ENCODE measurements around the gene ADH7. TPM values are rescaled to one million over a fixed set of nuclear protein-coding genes. Genes with fewer than 3 reads are reported as not detected.

Gene ADH7
- total and polyA plus RNA-seq, 3 experiments from 2014 or later = not detected

DNA sequence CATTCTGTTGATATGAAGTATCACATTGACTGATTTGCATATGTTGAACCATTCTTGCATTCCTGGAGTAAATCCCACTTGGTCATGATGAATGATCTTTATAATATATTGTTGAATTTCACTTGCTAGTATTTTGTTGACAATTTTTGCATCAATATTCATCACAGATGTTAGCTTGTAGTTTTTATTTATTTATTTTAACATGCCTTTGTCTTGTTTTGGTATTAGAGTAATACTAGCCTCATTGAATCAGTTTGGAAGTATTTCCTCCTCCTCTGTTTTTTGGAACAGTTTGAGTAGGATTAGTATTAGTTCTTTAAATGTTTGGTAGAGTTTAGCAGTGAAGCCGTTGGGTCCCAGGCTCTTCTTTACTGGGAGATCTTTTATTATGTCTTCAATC is 68.7 kb downstream of the ADH7 start:
- Mint-ChIP-seq H3K4me1 (no peaks in the 10 kb centered on the region), H3K4me3 (no peak overlapping the region), H3K9me3 (peaks cover 0 to 7% (median 3%) of the 10 kb centered on the region in 5 donors), H3K27ac (no peak overlapping the region), H3K27me3 (peaks cover 18 to 35% of the 10 kb centered on the region in 2 donors), H3K36me3 (no peaks in the 10 kb centered on the region)
- H3K4me1 ChIP-seq (ENCODE audit: insufficient read depth, low read length) = no peaks in the 10 kb centered on the region
- no peaks in the 10 kb centered on the region for H3K9me3 ChIP-seq (ENCODE audit: low read length)
- no peak overlapping the region for H3K27ac ChIP-seq (ENCODE audit: low read depth, low read length)
- ChIA-PET CTCF (no interaction called here), POLR2A (no interaction called here)
- DNase-seq = no peak
- no peak overlapping the region for H3K4me3 ChIP-seq (ENCODE audit: low read length)
- no peaks in the 10 kb centered on the region for H3K36me3 ChIP-seq (ENCODE audit: insufficient read depth, low read length)
- no peaks in the 10 kb centered on the region for H3K27me3 ChIP-seq (ENCODE audit: insufficient read depth, low read length, poor library complexity, severe bottlenecking)

DNA sequence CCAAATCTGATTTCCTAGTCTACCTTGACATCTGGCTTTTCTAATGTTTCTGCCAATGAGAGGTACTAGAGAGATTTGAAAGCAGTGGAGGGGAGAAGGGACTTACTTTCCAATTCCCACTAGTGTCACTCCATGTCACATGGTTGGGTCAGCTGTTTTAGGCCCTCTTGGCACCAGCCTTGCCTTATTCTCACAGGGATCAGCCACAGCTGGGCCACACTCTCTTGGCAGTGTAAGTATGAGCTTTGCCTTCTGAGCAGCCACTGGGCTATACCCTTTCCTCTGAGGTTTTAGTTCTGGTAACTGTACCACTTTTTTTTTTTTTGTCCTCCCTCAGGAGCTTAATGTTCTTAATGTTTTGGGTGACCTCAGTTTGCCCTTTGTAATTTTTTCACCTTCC is 72.4 kb downstream of the ADH7 start:
- Mint-ChIP-seq H3K27me3 (peaks cover 10 to 14% of the 10 kb centered on the region in 2 donors), H3K4me3 (no peak overlapping the region), H3K4me1 (no peaks in the 10 kb centered on the region), H3K27ac (no peak overlapping the region), H3K36me3 (no peaks in the 10 kb centered on the region), H3K9me3 (peaks cover 0 to 3% (median 2%) of the 10 kb centered on the region in 5 donors)
- ChIA-PET CTCF (no interaction called here), POLR2A (no interaction called here)
- H3K4me1 ChIP-seq (ENCODE audit: insufficient read depth, low read length) = no peaks in the 10 kb centered on the region
- no peaks in the 10 kb centered on the region for H3K36me3 ChIP-seq (ENCODE audit: insufficient read depth, low read length)
- H3K9me3 ChIP-seq (ENCODE audit: low read length) = no peaks in the 10 kb centered on the region
- H3K27ac ChIP-seq (ENCODE audit: low read depth, low read length) = no peak overlapping the region
- H3K4me3 ChIP-seq (ENCODE audit: low read length) = no peak overlapping the region
- DNase-seq = no peak
- no peaks in the 10 kb centered on the region for H3K27me3 ChIP-seq (ENCODE audit: insufficient read depth, low read length, poor library complexity, severe bottlenecking)

Other genes with a start within 250 kb of the ADH7 start
- gene ADH6, start 216.1 kb downstream of the ADH7 start, total RNA-seq = not detected
- gene ADH6, start 216.1 kb downstream of the ADH7 start, polyA plus RNA-seq = not detected
- not detected for gene ADH1A, start 144.4 kb downstream of the ADH7 start, total RNA-seq
- gene ADH1A, start 144.4 kb downstream of the ADH7 start, polyA plus RNA-seq = not detected
- gene ADH1B, start 113.9 kb downstream of the ADH7 start, total RNA-seq = not detected
- gene ADH1B, start 113.9 kb downstream of the ADH7 start, polyA plus RNA-seq = not detected
- not detected for gene ADH1C, start 82.6 kb downstream of the ADH7 start, total RNA-seq
- not detected for gene ADH1C, start 82.6 kb downstream of the ADH7 start, polyA plus RNA-seq
- gene C4orf17, start 75.7 kb upstream of the ADH7 start, total RNA-seq = not detected
- gene C4orf17, start 75.7 kb upstream of the ADH7 start, polyA plus RNA-seq = not detected
- 10 to 100 TPM in 1 of 2 experiments, 1 to 10 TPM in 1; 8.1 to 10.1 TPM for gene TRMT10A, start 128.7 kb upstream of the ADH7 start, total RNA-seq
- gene TRMT10A, start 128.7 kb upstream of the ADH7 start, polyA plus RNA-seq = 1.8 TPM
- gene MTTP, start 139.5 kb upstream of the ADH7 start, total RNA-seq = not detected
- gene MTTP, start 139.5 kb upstream of the ADH7 start, polyA plus RNA-seq = not detected
- gene C4orf54, start 222.5 kb upstream of the ADH7 start, total RNA-seq = not detected
- not detected for gene C4orf54, start 222.5 kb upstream of the ADH7 start, polyA plus RNA-seq

All from CD8-positive, alpha-beta memory T cell (primary cell).